ENCODE data around the gene UST.
A peak's percentile ranks its signal among the peaks of the same experiment; 100 is the strongest.
"Not testable (repeated sequence)": the region's sequence is repeated elsewhere in the genome, so short reads cannot be mapped to it uniquely, and the experiment has no call there.

Gene UST

GRCh38 chr6:148888856-148889255, 142.0 kb downstream of the UST start:
- H3K4me1 Mint-ChIP-seq = peaks cover 8% of the 10 kb centered on the region
- H3K27me3 Mint-ChIP-seq = no peaks in the 10 kb centered on the region
- no peak for ATAC-seq
- H3K27ac Mint-ChIP-seq = no peak overlapping the region
- H3K36me3 Mint-ChIP-seq = peaks cover 36% of the 10 kb centered on the region
- no peak overlapping the region for H3K4me3 Mint-ChIP-seq
- H3K9me3 Mint-ChIP-seq = no peaks in the 10 kb centered on the region

- H3K27ac Mint-ChIP-seq = peak overlapping the region; percentile 46
- peaks cover 44% of the 10 kb centered on the region for H3K36me3 Mint-ChIP-seq
- H3K27me3 Mint-ChIP-seq = no peaks in the 10 kb centered on the region
- no peaks in the 10 kb centered on the region for H3K9me3 Mint-ChIP-seq
- peaks cover 8% of the 10 kb centered on the region for H3K4me1 Mint-ChIP-seq
- no peak overlapping the region for H3K4me3 Mint-ChIP-seq
- ATAC-seq = no peak
Observed at GRCh38 chr6:148890096-148890495, 143.3 kb downstream of the UST start.

- Mint-ChIP-seq H3K27ac (no peak overlapping the region), H3K4me3 (no peak overlapping the region), H3K4me1 (peaks cover 8% of the 10 kb centered on the region), H3K36me3 (peaks cover 51% of the 10 kb centered on the region), H3K9me3 (no peaks in the 10 kb centered on the region), H3K27me3 (no peaks in the 10 kb centered on the region)
- ATAC-seq = no peak
Observed at GRCh38 chr6:148890652-148891404, 144.0 kb downstream of the UST start.

- Mint-ChIP-seq H3K4me3 (no peak overlapping the region), H3K27me3 (no peaks in the 10 kb centered on the region), H3K9me3 (no peaks in the 10 kb centered on the region), H3K36me3 (peaks cover 55% of the 10 kb centered on the region), H3K27ac (no peak overlapping the region), H3K4me1 (peaks cover 8% of the 10 kb centered on the region)
- ATAC-seq = no peak
Observed at GRCh38 chr6:148891405-148891783, 144.6 kb downstream of the UST start.

GRCh38 chr6:148892247-148892646, 145.4 kb downstream of the UST start:
- Mint-ChIP-seq H3K4me1 (peaks cover 8% of the 10 kb centered on the region), H3K9me3 (no peaks in the 10 kb centered on the region), H3K4me3 (no peak overlapping the region), H3K36me3 (peaks cover 50% of the 10 kb centered on the region), H3K27ac (no peak overlapping the region), H3K27me3 (no peaks in the 10 kb centered on the region)
- ATAC-seq = no peak

GRCh38 chr6:148893073-148893472, 146.2 kb downstream of the UST start:
- no peak for ATAC-seq
- H3K27ac Mint-ChIP-seq = no peak overlapping the region
- no peak overlapping the region for H3K4me3 Mint-ChIP-seq
- no peaks in the 10 kb centered on the region for H3K27me3 Mint-ChIP-seq
- H3K9me3 Mint-ChIP-seq = no peaks in the 10 kb centered on the region
- H3K4me1 Mint-ChIP-seq = peaks cover 8% of the 10 kb centered on the region
- H3K36me3 Mint-ChIP-seq = peaks cover 42% of the 10 kb centered on the region

GRCh38 chr6:148893481-148893880, 146.7 kb downstream of the UST start:
- Mint-ChIP-seq H3K4me1 (peaks cover 8% of the 10 kb centered on the region), H3K27ac (no peak overlapping the region), H3K9me3 (no peaks in the 10 kb centered on the region), H3K36me3 (peaks cover 38% of the 10 kb centered on the region), H3K4me3 (no peak overlapping the region), H3K27me3 (no peaks in the 10 kb centered on the region)
- ATAC-seq = no peak

- Mint-ChIP-seq H3K4me3 (no peak overlapping the region), H3K27ac (no peak overlapping the region), H3K36me3 (peaks cover 42% of the 10 kb centered on the region), H3K4me1 (no peaks in the 10 kb centered on the region), H3K27me3 (no peaks in the 10 kb centered on the region), H3K9me3 (peaks cover 7% of the 10 kb centered on the region)
- ATAC-seq = no peak
Observed at GRCh38 chr6:148898376-148899014, 151.7 kb downstream of the UST start.

- no peak for ATAC-seq
- H3K4me1 Mint-ChIP-seq = peaks cover 32% of the 10 kb centered on the region
- no peaks in the 10 kb centered on the region for H3K27me3 Mint-ChIP-seq
- peaks cover 21% of the 10 kb centered on the region for H3K36me3 Mint-ChIP-seq
- no peak overlapping the region for H3K4me3 Mint-ChIP-seq
- peaks cover 4% of the 10 kb centered on the region for H3K9me3 Mint-ChIP-seq
- H3K27ac Mint-ChIP-seq = peak overlapping the region; percentile 31
Observed at GRCh38 chr6:148904896-148905870, 158.4 kb downstream of the UST start.

GRCh38 chr6:148905901-148906300, 159.1 kb downstream of the UST start:
- Mint-ChIP-seq H3K9me3 (no peaks in the 10 kb centered on the region), H3K27ac (peak overlapping the region; percentile 31), H3K27me3 (no peaks in the 10 kb centered on the region), H3K4me1 (peaks cover 32% of the 10 kb centered on the region), H3K36me3 (peaks cover 13% of the 10 kb centered on the region), H3K4me3 (no peak overlapping the region)
- no peak for ATAC-seq

- peaks cover 11% of the 10 kb centered on the region for H3K36me3 Mint-ChIP-seq
- no peak overlapping the region for H3K4me3 Mint-ChIP-seq
- peaks cover 32% of the 10 kb centered on the region for H3K4me1 Mint-ChIP-seq
- H3K27ac Mint-ChIP-seq = peak overlapping the region; percentile 31
- no peaks in the 10 kb centered on the region for H3K27me3 Mint-ChIP-seq
- H3K9me3 Mint-ChIP-seq = no peaks in the 10 kb centered on the region
- no peak for ATAC-seq
Observed at GRCh38 chr6:148906386-148906785, 159.6 kb downstream of the UST start.

GRCh38 chr6:148907573-148907972, 160.7 kb downstream of the UST start:
- Mint-ChIP-seq H3K4me1 (peaks cover 32% of the 10 kb centered on the region), H3K27me3 (no peaks in the 10 kb centered on the region), H3K9me3 (no peaks in the 10 kb centered on the region), H3K36me3 (peaks cover 9% of the 10 kb centered on the region), H3K27ac (peak overlapping the region; percentile 31), H3K4me3 (no peak overlapping the region)
- ATAC-seq = peak; percentile 93

GRCh38 chr6:148912252-148912651, 165.4 kb downstream of the UST start:
- no peak for ATAC-seq
- Mint-ChIP-seq H3K36me3 (no peaks in the 10 kb centered on the region), H3K27ac (no peak overlapping the region), H3K4me3 (no peak overlapping the region), H3K27me3 (no peaks in the 10 kb centered on the region), H3K4me1 (peaks cover 15% of the 10 kb centered on the region), H3K9me3 (no peaks in the 10 kb centered on the region)

GRCh38 chr6:148915810-148916209, 169.0 kb downstream of the UST start:
- ATAC-seq = no peak
- Mint-ChIP-seq H3K4me1 (peaks cover 26% of the 10 kb centered on the region), H3K9me3 (peaks cover 5% of the 10 kb centered on the region), H3K4me3 (no peak overlapping the region), H3K27ac (no peak overlapping the region), H3K27me3 (no peaks in the 10 kb centered on the region), H3K36me3 (peaks cover 15% of the 10 kb centered on the region)

GRCh38 chr6:148916485-148916884, 169.7 kb downstream of the UST start:
- ATAC-seq, H3K27ac Mint-ChIP-seq, H3K27me3 Mint-ChIP-seq, H3K4me3 Mint-ChIP-seq, H3K9me3 Mint-ChIP-seq: not testable (repeated sequence)
- Mint-ChIP-seq H3K4me1 (peaks cover 26% of the 10 kb centered on the region), H3K36me3 (peaks cover 16% of the 10 kb centered on the region)

All from stimulated activated memory B cell treated with anti-CD40 and anti-IgM and Interleukin-4, amounts not matched to agents 10 μg/mL and 1 μg/mL and 100 μg/mL, for 72 hours (primary cell).